H9 (cell line): ENCODE measurements around the gene OPTC. TPM values are rescaled to one million over a fixed set of nuclear protein-coding genes. Genes with fewer than 3 reads are reported as not detected.

Experiments
- DNase-seq: peaks from one replicate; pipeline ENCODE4 v3.0.0-alpha.2; 2017
- H2AFZ ChIP-seq: one replicate; pipeline ENCODE4 v1.6.1; 2013; ENCODE audit warnings: mild to moderate bottlenecking, low read length, control low read depth, moderate library complexity
- H2AK5ac ChIP-seq: 2 replicates; pipeline ENCODE4 v1.6.1; 2013; ENCODE audit warnings: low read length, control low read depth, mixed read lengths; ENCODE audit not compliant: insufficient read length
- H2BK120ac ChIP-seq: one replicate; pipeline ENCODE4 v1.6.1; 2013; ENCODE audit warnings: low read depth, mild to moderate bottlenecking, low read length, control low read depth, inconsistent platforms; ENCODE audit not compliant: poor library complexity, severe bottlenecking
- H2BK12ac ChIP-seq: 2 replicates; pipeline ENCODE4 v1.6.1; 2013; ENCODE audit warnings: low read length, control low read depth, mixed read lengths, low read depth; ENCODE audit not compliant: insufficient read length
- H2BK15ac ChIP-seq: 2 replicates; pipeline ENCODE4 v1.6.1; 2013; ENCODE audit warnings: low read depth, low read length, control low read depth
- H2BK20ac ChIP-seq: one replicate; pipeline ENCODE4 v1.6.1; 2013; ENCODE audit warnings: low read depth, mild to moderate bottlenecking, low read length, control low read depth, inconsistent platforms; ENCODE audit not compliant: poor library complexity, severe bottlenecking
- H2BK5ac ChIP-seq: 2 replicates; pipeline ENCODE4 v1.6.1; 2013; ENCODE audit warnings: low read length, control low read depth, mixed read lengths; ENCODE audit not compliant: insufficient read length
- H3K14ac ChIP-seq: 2 replicates; pipeline ENCODE4 v1.6.1; 2013; ENCODE audit warnings: low read length, control low read depth; ENCODE audit not compliant: insufficient read depth
- H3K18ac ChIP-seq: 2 replicates; pipeline ENCODE4 v1.6.1; 2013; ENCODE audit warnings: low read depth, mild to moderate bottlenecking, mixed read lengths, low read length, control low read depth; ENCODE audit not compliant: insufficient read length
- H3K23ac ChIP-seq: 2 replicates; pipeline ENCODE4 v1.6.1; 2013; ENCODE audit warnings: low read length, control low read depth, mixed read lengths, low read depth; ENCODE audit not compliant: insufficient read length
- H3K23me2 ChIP-seq: 2 replicates; pipeline ENCODE4 v1.6.1; 2013; ENCODE audit warnings: low read depth, mild to moderate bottlenecking, mixed read lengths, low read length, control low read depth; ENCODE audit not compliant: insufficient read length, poor library complexity, severe bottlenecking
- H3K27ac ChIP-seq: 2 replicates; pipeline ENCODE4 v1.5.1; 2013; ENCODE audit warnings: low read length, control low read depth, mixed read lengths, low read depth; ENCODE audit not compliant: insufficient read length
- H3K27me3 ChIP-seq: 2 replicates; pipeline ENCODE4 v1.6.1; 2013; ENCODE audit warnings: low read length, control low read depth, inconsistent platforms; ENCODE audit not compliant: insufficient read depth
- H3K4ac ChIP-seq: 2 replicates; pipeline ENCODE4 v1.6.1; 2013; ENCODE audit warnings: low read depth, mild to moderate bottlenecking, control low read depth, inconsistent platforms, low read length, moderate library complexity
- H3K4me1 ChIP-seq: 2 replicates; pipeline ENCODE4 v1.6.1; 2013; ENCODE audit warnings: low read length, control low read depth, inconsistent platforms; ENCODE audit not compliant: insufficient read depth
- H3K4me2 ChIP-seq: 2 replicates; pipeline ENCODE4 v1.6.1; 2013; ENCODE audit warnings: low read length, control low read depth, mixed read lengths; ENCODE audit not compliant: insufficient read length, insufficient read depth
- H3K56ac ChIP-seq: 2 replicates; pipeline ENCODE4 v1.6.1; 2013; ENCODE audit warnings: low read depth, mild to moderate bottlenecking, mixed read lengths, low read length, control low read depth; ENCODE audit not compliant: insufficient read length
- H3K79me1 ChIP-seq: 2 replicates; pipeline ENCODE4 v1.6.1; 2013; ENCODE audit warnings: low read depth, mild to moderate bottlenecking, moderate library complexity, low read length, control low read depth, inconsistent platforms; ENCODE audit not compliant: insufficient read depth, poor library complexity, severe bottlenecking
- H3K79me2 ChIP-seq: 2 replicates; pipeline ENCODE4 v1.6.1; 2013; ENCODE audit warnings: low read length, control low read depth, inconsistent platforms; ENCODE audit not compliant: insufficient read depth
- H3K9ac ChIP-seq: 2 replicates; pipeline ENCODE4 v1.6.1; 2013; ENCODE audit warnings: low read length, control low read depth, mixed read lengths; ENCODE audit not compliant: insufficient read length; ENCODE audit errors: extremely low read depth
- H3K9me3 ChIP-seq: one replicate; pipeline ENCODE4 v1.6.1; 2013; ENCODE audit warnings: low read depth, low read length, inconsistent platforms; ENCODE audit not compliant: control insufficient read depth
- H3T11ph ChIP-seq: one replicate; pipeline ENCODE4 v1.6.1; 2013; ENCODE audit warnings: mild to moderate bottlenecking, low read length, control low read depth, inconsistent platforms
- H4K20me1 ChIP-seq: one replicate; pipeline ENCODE4 v1.6.1; 2013; ENCODE audit not compliant: control insufficient read depth, insufficient read length, insufficient read depth
- H4K5ac ChIP-seq: 2 replicates; pipeline ENCODE4 v1.6.1; 2013; ENCODE audit warnings: low read depth, mild to moderate bottlenecking, mixed read lengths, low read length, control low read depth; ENCODE audit not compliant: insufficient read length
- H4K8ac ChIP-seq: replicated peaks from 2 replicates; pipeline ENCODE4 v1.6.1; 2013; ENCODE audit warnings: low read length, control low read depth, mixed read lengths, low read depth; ENCODE audit not compliant: insufficient read length
- H4K91ac ChIP-seq: 2 replicates; pipeline ENCODE4 v1.6.1; 2013; ENCODE audit warnings: low read depth, mild to moderate bottlenecking, moderate library complexity, mixed read lengths, low read length, control low read depth; ENCODE audit not compliant: insufficient read length
- H3K27ac Mint-ChIP-seq, 3 experiments: 2 replicates in 2 of 3; 3 replicates in 1 of 3; pipeline ENCODE4 v1.8.0; 2020 to 2021; ENCODE audit warnings: mixed read lengths in 3 of 3, mild to moderate bottlenecking in 1 of 3, moderate library complexity in 1 of 3
- H3K27me3 Mint-ChIP-seq: 2 replicates; pipeline ENCODE4 v1.8.0; 2021; ENCODE audit warnings: low read depth, mild to moderate bottlenecking, moderate library complexity, mixed read lengths
- H3K36me3 Mint-ChIP-seq, 3 experiments: 2 replicates in 2 of 3; 3 replicates in 1 of 3; pipeline ENCODE4 v1.8.0; 2020 to 2021; ENCODE audit warnings: low read depth in 3 of 3, mixed read lengths in 3 of 3; ENCODE audit not compliant: insufficient read depth in 1 of 3
- H3K4me1 Mint-ChIP-seq, 2 experiments: 2 replicates each; pipeline ENCODE4 v1.8.0; 2020; ENCODE audit warnings: mixed read lengths in 2 of 2
- H3K4me3 Mint-ChIP-seq, 2 experiments: 2 replicates in 1 of 2; 3 replicates in 1 of 2; pipeline ENCODE4 v1.8.0; 2020 to 2021; ENCODE audit warnings: mild to moderate bottlenecking in 2 of 2, mixed read lengths in 2 of 2, moderate library complexity in 1 of 2
- H3K9me3 Mint-ChIP-seq, 2 experiments: 2 replicates in 1 of 2; 3 replicates in 1 of 2; pipeline ENCODE4 v1.8.0; 2020; ENCODE audit warnings: mild to moderate bottlenecking in 2 of 2, mixed read lengths in 2 of 2, moderate library complexity in 1 of 2
- CTCF ChIP-seq: fragments of 200-600 bp; sonication (generic); conservative IDR thresholded peaks from 3 replicates; pipeline ENCODE4 v1.8.0; 2021; ENCODE audit warnings: antibody characterized with exemption, mild to moderate bottlenecking
- WGBS: extraction: QIAGEN DNeasy Blood & Tissue Kit; methylation state at CpG from one replicate; pipeline ENCODE4 v1.1.7; 2013; ENCODE audit warnings: missing lambda C conversion rate, low lambda C conversion rate, mixed read lengths; ENCODE audit not compliant: insufficient read length; ENCODE audit errors: extremely low coverage; 5-methylcytosine and 5-hydroxymethylcytosine counted together
- total RNA-seq: library from RNA; stranded (reverse); gene quantifications from 2 replicates; pipeline ENCODE4 v1.2.1, GENCODE V29; 2021

Gene OPTC
- total RNA-seq, 1 experiment from 2014 or later, result 1.1 TPM

DNA sequence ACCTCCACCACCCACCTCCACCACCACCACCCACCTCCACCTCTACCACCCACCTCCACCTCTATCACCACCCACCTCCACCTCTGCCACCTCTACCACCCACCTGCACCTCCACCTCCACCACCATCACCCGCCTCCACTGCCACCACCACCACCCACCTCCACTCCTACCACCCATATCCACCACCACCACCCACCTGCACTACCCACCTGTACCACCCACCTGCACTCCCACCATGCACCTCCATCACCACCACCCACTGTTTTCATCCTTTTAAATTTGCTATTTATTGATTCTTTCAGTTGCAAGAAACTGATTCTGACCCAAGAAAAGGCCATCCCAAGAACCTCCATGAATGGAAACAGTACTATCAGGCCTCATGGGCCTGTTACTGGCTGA lies 6.3 kb downstream of the OPTC start:
- H2BK5ac ChIP-seq, result no peak overlapping the region
- Mint-ChIP-seq H3K9me3 (no peaks in the 10 kb centered on the region), H3K27ac (no peak overlapping the region), H3K4me1 (peaks cover 11 to 15% of the 10 kb centered on the region in 2 experiments), H3K27me3 (peaks cover 19% of the 10 kb centered on the region), H3K4me3 (no peak overlapping the region), H3K36me3 (0 out of 7 replicates have a peak, but pooled peaks cover 0 to 7% (median 2%) of the 10 kb centered on the region in 3 experiments)
- no peak overlapping the region for H2BK20ac ChIP-seq
- no peak overlapping the region for H2AFZ ChIP-seq
- no peak for DNase-seq
- no peak overlapping the region for H3K18ac ChIP-seq
- H3K79me1 ChIP-seq, result no peaks in the 10 kb centered on the region
- H3K27ac ChIP-seq, result no peak overlapping the region
- no peak overlapping the region for H2BK12ac ChIP-seq
- H3K4me1 ChIP-seq, result no peaks in the 10 kb centered on the region
- H4K8ac ChIP-seq, result no peak overlapping the region
- H3K4me2 ChIP-seq, result no peak overlapping the region
- no peak overlapping the region for H3K23ac ChIP-seq
- TF ChIP-seq CTCF, result no peak
- no peak overlapping the region for H3T11ph ChIP-seq
- H4K5ac ChIP-seq, result no peak overlapping the region
- H4K91ac ChIP-seq, result no peak overlapping the region
- H2BK15ac ChIP-seq, result no peak overlapping the region
- H3K9ac ChIP-seq, result no peak overlapping the region
- no peak overlapping the region for H2BK120ac ChIP-seq
- no peaks in the 10 kb centered on the region for H4K20me1 ChIP-seq
- H2AK5ac ChIP-seq, result no peak overlapping the region
- H3K56ac ChIP-seq, result no peak overlapping the region
- H3K9me3 ChIP-seq, result no peaks in the 10 kb centered on the region
- WGBS, result no CpG with 5 or more reads among the region's 1 CpG
- no peak overlapping the region for H3K4ac ChIP-seq
- H3K14ac ChIP-seq, result no peak overlapping the region
- no peaks in the 10 kb centered on the region for H3K79me2 ChIP-seq
- H3K23me2 ChIP-seq, result no peaks in the 10 kb centered on the region
- no peaks in the 10 kb centered on the region for H3K27me3 ChIP-seq
